HepG2 (cell line): Measurements from ENCODE around the gene ME3. TPM values are rescaled to one million over a fixed set of nuclear protein-coding genes. Genes with fewer than 3 reads are reported as not detected.

Source experiments
- ATAC-seq: fragments of 200-7000 bp; cut with Tn5 transposase; 3 replicates; pipeline ENCODE4 v1.9.1; 2020; ENCODE audit warnings: mild to moderate bottlenecking, moderate library complexity
- BruUV-seq: library from RNA; stranded (reverse); fragments of 400-500 nt; replicated peaks from 2 replicates; lab custom pipeline; 2021; lab: Mats Ljungman, UMichigan
- CTCF ChIA-PET: fragments of 300-600 bp; formaldehyde crosslinking; extraction: SDS; loops from one replicate; lab custom pipeline; 2021; ENCODE audit warnings: low total read pairs, inconsistent platforms, low intra/inter-chr PET ratio; lab: Yijun Ruan, JAX
- POLR2A ChIA-PET: fragments of 350-600 bp; sonication (Branson Sonifier 250); formaldehyde crosslinking; loops from one replicate; lab custom pipeline; 2020; ENCODE audit warnings: antibody characterized with exemption, inconsistent platforms; lab: Yijun Ruan, JAX
- DNase-seq: peaks from one replicate; pipeline ENCODE4 v3.0.0-alpha.2; 2015; ENCODE audit warnings: low spot score
- FAIRE-seq: peaks from 3 replicates; lab custom pipeline; 2011; peaks lifted over from hg19 to GRCh38; lab: Jason Lieb, UNC
- H2AFZ ChIP-seq: one replicate; pipeline ENCODE4 v1.6.1; 2011; ENCODE audit warnings: low read length, inconsistent platforms
- H3K27ac ChIP-seq: fragments of 300-600 bp; 3 replicates; pipeline ENCODE4 v1.8.0; 2011; ENCODE audit warnings: mixed run types, mild to moderate bottlenecking, mixed read lengths, low read length, inconsistent platforms; ENCODE audit not compliant: insufficient read depth; ENCODE audit errors: extremely low read length
- H3K27me3 ChIP-seq, 2 experiments: fragments of 200-600 bp in 1 of 2; 2 replicates in 1 of 2; 3 replicates in 1 of 2; pipeline versions ENCODE4 v1.6.0 to v1.8.0; 2011; ENCODE audit warnings: low read length in 2 of 2, mild to moderate bottlenecking in 2 of 2, moderate library complexity in 2 of 2, inconsistent platforms in 1 of 2; ENCODE audit not compliant: insufficient read depth in 2 of 2, control insufficient read depth in 1 of 2
- H3K36me3 ChIP-seq, 2 experiments: fragments of 200-600 bp in 1 of 2; replicated peaks in 1 of 2; 2 replicates in 1 of 2; 3 replicates in 1 of 2; pipeline versions ENCODE4 v1.5.1 to v1.8.0; 2011; ENCODE audit warnings: low read length in 2 of 2, inconsistent platforms in 1 of 2; ENCODE audit not compliant: insufficient read depth in 2 of 2, control insufficient read depth in 1 of 2
- H3K4me1 ChIP-seq: 2 replicates; pipeline ENCODE4 v1.5.1; 2012; ENCODE audit warnings: low read length, inconsistent platforms; ENCODE audit not compliant: insufficient read depth
- H3K4me2 ChIP-seq: 2 replicates; pipeline ENCODE4 v1.6.0; 2011; ENCODE audit warnings: low read depth, low read length, inconsistent platforms
- H3K4me3 ChIP-seq, 3 experiments: fragments of 200-600 bp in 1 of 3; sonication (generic), shearing (Covaris generic) in 1 of 3; replicated peaks in 1 of 3; 2 replicates each; pipeline ENCODE4 v1.5.1; 2011 to 2016; ENCODE audit warnings: low read length in 3 of 3, inconsistent platforms in 2 of 3, low read depth in 2 of 3, mild to moderate bottlenecking in 2 of 3, control low read depth in 1 of 3, mixed read lengths in 1 of 3; ENCODE audit not compliant: insufficient read depth in 1 of 3
- H3K79me2 ChIP-seq: one replicate; pipeline ENCODE4 v1.6.1; 2011; ENCODE audit warnings: low read length, inconsistent platforms; ENCODE audit not compliant: insufficient read depth
- H3K9ac ChIP-seq: 2 replicates; pipeline ENCODE4 v1.6.0; 2011; ENCODE audit warnings: mild to moderate bottlenecking, low read depth, low read length, inconsistent platforms; ENCODE audit not compliant: insufficient read depth
- H3K9me3 ChIP-seq: 2 replicates; pipeline ENCODE4 v1.5.1; 2012; ENCODE audit warnings: mild to moderate bottlenecking, low read length
- H4K20me1 ChIP-seq: 2 replicates; pipeline ENCODE4 v1.6.0; 2011; ENCODE audit warnings: inconsistent platforms, mild to moderate bottlenecking, low read length, moderate library complexity; ENCODE audit not compliant: insufficient read depth
- HMG20A ChIP-seq: IDR thresholded peaks from 2 replicates; pipeline ENCODE4 v1.6.1; 2016; ENCODE audit warnings: borderline replicate concordance
- MTERF4 ChIP-seq: sonication (generic); formaldehyde crosslinking; IDR thresholded peaks from 2 replicates; pipeline ENCODE4 v1.8.0; 2023; ENCODE audit warnings: mild to moderate bottlenecking, missing genetic modification reagents
- REL ChIP-seq: sonication (generic); formaldehyde crosslinking; conservative IDR thresholded peaks from 2 replicates; pipeline ENCODE4 v1.8.0; 2022; ENCODE audit warnings: mild to moderate bottlenecking, missing genetic modification reagents, moderate library complexity
- RXRA ChIP-seq: sonication (generic); formaldehyde crosslinking; IDR thresholded peaks from 2 replicates; pipeline ENCODE4 v1.5.1; 2020; ENCODE audit warnings: missing genetic modification reagents
- SIN3A ChIP-seq: IDR thresholded peaks from 2 replicates; pipeline ENCODE4 v1.6.1; 2011; ENCODE audit warnings: low read depth, mild to moderate bottlenecking, control low read depth, low read length, borderline replicate concordance
- STAT5B ChIP-seq: sonication (generic); formaldehyde crosslinking; IDR thresholded peaks from 2 replicates; pipeline ENCODE4 v1.4.0; 2020; ENCODE audit warnings: missing genetic modification reagents
- TERF1 ChIP-seq: sonication (generic); formaldehyde crosslinking; IDR thresholded peaks from 2 replicates; pipeline ENCODE4 v1.8.0; 2022; ENCODE audit warnings: mild to moderate bottlenecking, missing genetic modification reagents, moderate library complexity
- U2AF2 ChIP-seq: fragments of 200-400 bp; formaldehyde crosslinking; IDR thresholded peaks from 2 replicates; pipeline ENCODE4 v1.6.1; 2017; ENCODE audit warnings: low read depth, mild to moderate bottlenecking, low read length
- ZBTB42 ChIP-seq: sonication (generic); formaldehyde crosslinking; IDR thresholded peaks from 2 replicates; pipeline ENCODE4 v1.5.0; 2020; ENCODE audit warnings: mild to moderate bottlenecking, missing genetic modification reagents
- ZNF280D ChIP-seq: sonication (generic); formaldehyde crosslinking; IDR thresholded peaks from 2 replicates; pipeline ENCODE4 v1.5.1; 2020; ENCODE audit warnings: mild to moderate bottlenecking, missing genetic modification reagents
- ZNF556 ChIP-seq: sonication (generic); formaldehyde crosslinking; IDR thresholded peaks from 2 replicates; pipeline ENCODE4 v1.4.0; 2020; ENCODE audit warnings: mild to moderate bottlenecking, missing genetic modification reagents, borderline replicate concordance
- ZNF576 ChIP-seq: sonication (generic); formaldehyde crosslinking; IDR thresholded peaks from 2 replicates; pipeline ENCODE4 v1.4.0; 2020; ENCODE audit warnings: mild to moderate bottlenecking, missing genetic modification reagents
- ZSCAN29 ChIP-seq: sonication (generic); formaldehyde crosslinking; conservative IDR thresholded peaks from 2 replicates; pipeline ENCODE4 v1.4.0; 2020; ENCODE audit warnings: mild to moderate bottlenecking, missing genetic modification reagents
- ZSCAN9 ChIP-seq: IDR thresholded peaks from 2 replicates; pipeline ENCODE4 v1.6.1; 2016; ENCODE audit warnings: borderline replicate concordance
- WGBS: methylation state at CpG from one replicate; pipeline ENCODE4 v1.1.6; 2017; ENCODE audit warnings: low lambda C conversion rate; 5-methylcytosine and 5-hydroxymethylcytosine counted together
- in situ Hi-C: cut with HindIII; loops from 2 replicates; pipeline ENCODE4 v1.10.0; 2017; ENCODE audit warnings: low pct_unique_long_range_greater_than_20kb; ENCODE audit not compliant: extremely low pct_ligation_motif_present
- intact Hi-C: fragments of 100-400 bp; cut with micrococcal nuclease; formaldehyde crosslinking; loops from one replicate; pipeline ENCODE4 v1.10.0; 2022; ENCODE audit not compliant: unreplicated experiment
- polyA plus RNA-seq, 8 experiments: library from polyadenylated mRNA; depleted of rRNA in 3 of 8; stranded (reverse) in 7 of 8; unstranded in 1 of 8; fragments of >200 nt; fragmentation: Illumina TruSeq in 4 of 8; extraction: Trizol in 4 of 8; gene quantifications; 2 replicates each; pipeline versions ENCODE4 v1.2.1 to v1.2.3, GENCODE V29; 2011 to 2016; ENCODE audit warnings: low read depth in 4 of 8, missing spikeins in 1 of 8, mixed read lengths in 1 of 8; ENCODE audit not compliant: insufficient read depth in 1 of 8
- total RNA-seq, 5 experiments: library from RNA; depleted of rRNA; stranded (reverse); fragments of >200 nt; fragmentation: Illumina TruSeq; extraction: Trizol; gene quantifications; 2 replicates each; pipeline ENCODE4 v1.2.3, GENCODE V29; 2016; ENCODE audit warnings: low read depth in 1 of 5

ME3 gene
- total and polyA plus RNA-seq, 2 of the 13 experiments (the other 11 are each of a cell fraction or from before 2014, with no cell fraction given), result not detected

GRCh38 chr11:86414032-86414431 lies 258.4 kb downstream of the ME3 start:
- POLR2A ChIA-PET, result no interaction called here
- TF ChIP-seq U2AF2 (no peak), ZNF556 (CRISPR knock-in tag) (no peak), STAT5B (CRISPR knock-in tag) (no peak), HMG20A (CRISPR knock-in tag) (no peak), ZSCAN29 (CRISPR knock-in tag) (no peak), SIN3A (no peak), ZNF280D (no peak), MTERF4 (no peak), ZNF576 (CRISPR knock-in tag) (no peak), ZSCAN9 (no peak), ZBTB42 (CRISPR knock-in tag) (no peak), RXRA (CRISPR knock-in tag) (no peak), TERF1 (CRISPR knock-in tag) (no peak), REL (CRISPR knock-in tag) (no peak)
- H3K4me1 ChIP-seq, result no peaks in the 10 kb centered on the region
- H3K27me3 ChIP-seq, result no peaks in the 10 kb centered on the region; a peak in 1 of 5 replicates
- DNase-seq (no peak), ATAC-seq (no peak), FAIRE-seq (no peak)
- intact Hi-C loops, result no loop called here
- no peaks in the 10 kb centered on the region for H3K9me3 ChIP-seq
- no TSS peak for BruUV-seq
- CTCF ChIA-PET, result no interaction called here
- 63% methylated on average over 2 of the region's 2 CpGs for WGBS
- no peaks in the 10 kb centered on the region for H4K20me1 ChIP-seq
- in situ Hi-C loops, result no loop called here
- no peak overlapping the region for H3K27ac ChIP-seq
- H3K9ac ChIP-seq, result no peak overlapping the region
- no peaks in the 10 kb centered on the region for H3K79me2 ChIP-seq
- no peak overlapping the region for H3K4me2 ChIP-seq
- H3K36me3 ChIP-seq, result no peaks in the 10 kb centered on the region
- H3K4me3 ChIP-seq, result no peak overlapping the region
- H2AFZ ChIP-seq, result no peak overlapping the region
